GM18907 (cell line): Measurements from ENCODE around the gene GABRR3.

Experiments used
- ATAC-seq: cut with Tn5 transposase; IDR thresholded peaks from one replicate; pipeline ENCODE4 v1.9.1; 2021; ENCODE audit warnings: mild to moderate bottlenecking, moderate library complexity; ENCODE audit not compliant: unreplicated experiment

The GABRR3 gene

DNA sequence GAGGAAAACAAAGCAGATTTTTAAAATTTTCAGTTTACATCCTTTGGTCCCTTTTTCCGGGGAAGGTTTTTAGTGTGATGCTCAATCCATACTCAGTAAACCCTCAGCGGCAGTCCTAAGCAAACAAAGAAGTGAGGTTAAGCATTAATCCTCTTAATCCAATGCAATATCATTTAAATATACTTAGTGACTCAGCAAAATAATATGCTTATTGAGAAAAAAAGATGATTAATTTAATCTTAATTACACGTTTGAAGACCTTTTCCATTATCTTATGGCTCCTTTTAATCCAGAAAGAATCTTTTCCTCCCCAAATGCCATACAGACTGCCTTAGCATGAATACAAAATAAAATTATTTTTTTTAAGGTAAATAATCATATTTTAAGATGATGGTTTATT is at the start of gene GABRR3:
Gene GABRR3 (minus strand): TSS at position 108 of the 400 bp plus-strand sequence. CDS start 328 bp downstream, outside the sequence.
- no peak for ATAC-seq

DNA sequence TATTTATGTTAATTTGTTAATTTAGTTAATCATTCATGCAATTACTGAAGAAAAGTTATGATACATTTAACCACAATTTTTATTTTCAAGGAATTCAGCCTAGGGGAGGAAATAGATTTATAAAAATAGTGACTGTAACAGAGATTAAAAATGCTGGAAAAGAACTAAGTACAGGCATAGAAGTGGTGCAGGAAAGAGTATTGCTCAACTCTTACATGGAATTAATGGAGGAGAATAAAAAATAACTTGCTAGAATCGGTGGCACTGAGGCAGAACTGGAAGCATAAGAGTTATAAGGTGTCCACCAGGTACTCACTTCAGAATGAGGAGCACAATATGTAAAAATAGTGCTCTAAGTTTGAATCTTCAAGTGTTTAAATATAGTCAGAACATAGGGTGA is 38.4 kb upstream of the GABRR3 start:
- ATAC-seq: no peak

DNA sequence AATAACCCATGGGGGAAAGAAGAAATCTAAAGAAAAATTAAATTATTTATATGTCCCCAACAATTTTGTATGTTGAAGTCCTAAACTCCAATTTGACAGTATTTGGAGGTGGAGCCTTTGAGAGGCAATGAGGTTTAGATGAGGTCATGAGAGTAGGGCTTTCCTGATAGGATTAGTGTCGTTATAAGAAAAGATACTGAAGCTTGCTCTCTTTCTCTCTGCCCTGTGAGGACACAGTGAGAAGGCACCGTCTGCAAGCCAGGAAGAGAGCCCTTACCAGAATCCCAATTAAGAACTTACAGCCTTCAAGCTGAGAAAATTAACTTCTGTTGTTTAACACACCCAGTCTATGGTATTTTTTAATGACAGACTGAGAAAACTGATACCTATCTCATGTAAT is 35.7 kb upstream of the GABRR3 start:
- ATAC-seq: no peak

GRCh38 chr3:98068824-98069223 is 33.7 kb upstream of the GABRR3 start:
- ATAC-seq: no peak

GRCh38 chr3:98058244-98058960 is 23.3 kb upstream of the GABRR3 start:
- no peak for ATAC-seq

DNA sequence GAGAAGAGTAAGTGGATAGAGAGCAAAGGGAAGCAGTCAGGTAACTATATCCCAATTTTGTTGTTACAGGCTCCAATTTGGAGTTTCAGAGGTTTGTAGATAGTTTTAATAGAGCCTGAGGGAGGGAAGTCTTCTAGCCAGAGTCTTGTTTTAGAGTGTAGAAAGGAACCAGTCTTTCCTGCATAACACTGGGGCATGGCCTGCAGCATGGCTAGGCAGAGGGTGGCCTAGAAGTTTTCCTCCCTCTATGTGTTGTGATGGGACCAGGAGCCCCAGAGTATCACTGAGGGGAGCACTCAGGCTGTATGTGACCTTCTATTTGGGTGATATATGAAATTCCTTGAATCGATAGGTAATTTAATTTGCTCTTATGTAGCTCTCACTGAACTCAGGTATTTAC is 22.5 kb upstream of the GABRR3 start:
- ATAC-seq: no peak

- no peak for ATAC-seq
Measured at GRCh38 chr3:98056035-98056434, 20.9 kb upstream of the GABRR3 start.

DNA sequence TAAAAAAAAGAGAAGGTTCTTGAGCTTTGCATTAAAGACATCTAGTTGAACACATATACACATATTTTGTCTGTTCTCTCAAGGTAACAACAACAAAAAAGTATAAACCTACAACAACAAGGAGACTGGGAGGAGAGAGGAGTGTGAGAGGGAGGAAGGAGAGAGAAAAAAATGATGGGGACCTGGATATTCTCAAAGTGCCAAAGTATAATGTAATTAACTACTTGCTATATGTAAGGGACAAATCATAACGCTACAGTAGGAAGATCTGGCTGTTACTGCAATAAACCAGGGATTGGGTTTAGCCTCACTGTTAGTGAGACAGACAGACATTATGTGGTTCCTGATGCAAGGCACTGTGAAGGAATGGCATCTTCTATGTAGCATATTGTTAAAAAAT is 14.2 kb upstream of the GABRR3 start:
- no peak for ATAC-seq

GRCh38 chr3:98048586-98048985 is 13.5 kb upstream of the GABRR3 start:
- ATAC-seq: no peak

DNA sequence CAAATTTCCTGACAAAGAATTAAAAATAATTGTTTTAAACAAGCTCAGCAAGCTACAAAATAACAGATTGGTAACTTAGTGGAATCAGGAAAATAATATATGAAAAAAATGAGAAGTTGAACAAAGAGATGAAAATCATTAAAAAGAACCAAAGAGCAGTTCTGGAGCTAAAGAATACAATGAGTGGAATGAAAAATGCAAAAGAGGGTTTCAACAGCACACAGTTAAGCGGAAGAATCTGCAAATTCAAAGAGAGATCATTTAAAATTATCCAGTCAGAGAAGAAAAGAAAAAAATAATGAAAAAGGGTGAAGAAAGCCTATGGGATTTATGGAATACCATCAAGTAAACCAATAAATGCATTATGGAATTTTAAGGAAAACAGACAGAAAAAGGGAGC is 6.2 kb upstream of the GABRR3 start:
- ATAC-seq: no peak

DNA sequence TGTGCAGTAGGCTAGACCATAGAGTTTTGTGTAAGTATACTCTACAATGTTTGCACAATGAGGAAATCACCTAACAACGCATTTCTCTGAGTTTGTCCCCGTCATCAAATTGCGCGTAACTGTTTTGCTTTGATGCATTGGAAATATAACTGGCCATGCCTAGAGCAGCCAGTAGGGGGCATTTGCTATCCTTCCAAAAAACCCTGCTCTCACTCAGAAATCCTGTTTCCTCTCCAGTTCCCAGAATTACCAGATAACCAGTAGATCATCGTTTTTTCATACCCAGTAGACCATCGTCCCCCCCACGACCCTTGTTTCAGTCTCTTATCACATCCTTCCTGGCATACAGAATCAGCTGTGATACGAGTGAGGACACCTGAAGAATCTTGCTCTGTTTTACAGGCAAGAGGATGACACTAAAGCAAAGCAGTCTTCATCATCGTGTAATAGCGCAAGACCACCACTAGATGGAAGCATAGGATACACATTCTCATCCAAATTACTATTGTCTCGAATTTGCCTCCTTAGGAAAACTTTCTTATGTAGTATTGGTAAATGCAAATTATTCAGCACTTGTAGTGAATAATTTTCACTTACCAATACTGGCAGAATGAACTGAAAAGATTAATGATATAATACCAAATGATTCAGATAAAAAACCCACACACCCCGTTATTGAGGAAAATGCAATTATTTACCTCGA is 4.4 kb upstream of the GABRR3 start:
- ATAC-seq: peak; percentile 97

DNA sequence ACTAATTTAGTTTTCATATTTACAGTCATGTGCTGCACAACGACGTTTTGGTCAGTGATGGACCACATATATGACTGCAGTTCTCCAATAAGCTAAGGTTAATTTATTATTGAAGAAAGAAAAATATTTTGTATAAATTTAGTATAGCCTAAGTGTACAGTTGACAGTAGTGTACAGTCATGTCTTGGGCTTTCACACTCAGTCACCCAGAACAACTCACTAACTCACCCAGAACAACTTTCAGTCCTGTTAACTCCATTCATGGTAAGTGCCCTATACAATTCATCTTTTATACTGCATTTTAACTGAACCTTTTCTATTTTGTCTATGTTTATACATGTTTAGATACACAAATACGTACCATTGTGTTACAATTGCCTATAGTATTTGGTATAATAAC is 3.8 kb upstream of the GABRR3 start:
- ATAC-seq: peak; percentile 28

DNA sequence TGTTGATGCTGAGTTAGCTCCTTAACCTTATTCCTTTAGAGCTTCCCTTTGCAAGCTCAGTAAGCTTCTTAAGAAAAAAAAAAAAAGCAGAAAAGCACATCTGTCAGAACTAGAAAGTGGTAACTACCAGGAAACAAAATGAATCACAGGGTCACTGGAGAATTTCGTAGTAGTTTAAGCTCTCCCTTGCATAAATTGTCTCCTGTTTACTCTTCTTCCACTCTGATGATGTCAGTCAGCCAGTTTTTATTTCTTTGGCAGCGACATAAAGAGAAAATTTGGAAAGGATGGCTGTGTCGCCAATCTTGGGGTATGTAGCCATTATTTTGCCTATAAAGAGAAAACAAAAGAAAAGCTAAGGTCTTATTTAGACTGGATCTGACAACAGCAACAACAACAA is 3.2 kb upstream of the GABRR3 start:
- no peak for ATAC-seq

- no peak for ATAC-seq
Measured at GRCh38 chr3:98034486-98034885, 629 bp downstream of the GABRR3 start.

GRCh38 chr3:98034036-98034435 is 1.1 kb downstream of the GABRR3 start:
- no peak for ATAC-seq

DNA sequence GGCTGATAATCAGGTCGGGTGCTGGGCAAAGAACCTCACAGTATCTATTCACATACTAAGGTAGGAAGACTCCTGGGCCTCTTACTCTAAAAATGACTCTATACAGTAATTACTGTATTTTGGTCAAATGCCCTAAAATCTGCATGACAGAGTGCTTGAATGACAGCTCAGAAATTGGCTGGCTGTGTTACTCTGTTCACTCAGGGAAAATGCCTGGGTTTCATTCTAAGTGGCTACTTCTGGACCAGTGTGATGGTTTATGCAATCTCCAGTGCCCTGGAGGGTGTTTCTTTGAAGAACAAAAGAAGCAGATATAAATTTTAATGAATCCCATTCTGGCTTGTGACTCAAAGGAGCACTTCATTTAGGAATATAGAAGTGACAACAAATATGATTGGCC is 2.2 kb downstream of the GABRR3 start:
- no peak for ATAC-seq

GRCh38 chr3:98032265-98032664 is 2.9 kb downstream of the GABRR3 start:
- ATAC-seq: no peak

DNA sequence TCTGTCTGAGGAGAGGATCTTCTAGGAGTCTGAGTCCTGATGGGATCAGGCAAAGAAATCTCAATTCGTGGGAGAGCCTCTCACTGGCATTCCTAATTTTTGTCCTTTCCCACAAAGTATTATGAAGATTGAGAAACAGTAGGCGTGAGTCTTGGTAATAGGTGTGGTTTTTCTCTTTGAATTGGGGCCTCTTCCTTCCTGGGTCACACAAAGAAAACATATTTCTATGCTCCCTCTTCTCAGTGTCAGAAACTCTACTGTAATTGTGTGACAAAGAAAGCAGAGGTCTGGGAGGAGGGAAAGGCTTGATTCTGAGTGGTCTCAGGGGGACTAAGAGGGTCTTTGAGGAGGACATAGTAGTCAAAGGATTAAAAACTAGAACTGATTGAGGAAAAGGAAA is 6.0 kb downstream of the GABRR3 start:
- no peak for ATAC-seq

- peak; percentile 66 for ATAC-seq
Measured at GRCh38 chr3:98027085-98027446, 8.0 kb downstream of the GABRR3 start.

- peak; percentile 77 for ATAC-seq
Measured at GRCh38 chr3:98026425-98027084, 8.6 kb downstream of the GABRR3 start.

DNA sequence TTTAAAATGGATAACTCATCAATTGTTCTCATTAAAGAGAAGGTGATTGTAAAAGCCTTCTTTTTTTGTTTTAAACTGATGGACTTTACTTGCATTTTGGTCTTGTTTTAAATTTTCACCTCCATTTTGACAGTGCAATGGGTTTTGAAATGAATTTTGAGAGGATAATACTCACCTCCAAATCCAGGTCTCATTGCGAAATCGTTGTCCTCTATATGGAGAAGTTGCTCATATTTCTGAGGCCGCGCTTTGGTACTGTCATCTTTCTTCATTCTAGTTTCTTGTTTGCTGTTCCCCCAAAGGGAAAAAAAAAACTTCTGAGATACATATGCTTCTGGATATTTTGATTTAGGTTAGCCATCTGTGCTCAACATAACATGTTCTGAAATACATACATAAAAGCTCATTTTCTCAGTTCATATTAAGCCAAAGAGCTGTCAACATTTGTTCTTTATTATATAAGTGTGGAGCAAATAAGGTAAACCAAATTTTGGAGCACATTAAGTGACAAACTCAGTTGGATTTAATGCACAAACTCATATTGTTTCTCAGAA is 9.6 kb downstream of the GABRR3 start:
- ATAC-seq: no peak
